ENCODE measurements around the gene MAGEC3.
"Not testable (repeated sequence)": the region's sequence is repeated elsewhere in the genome, so short reads cannot be mapped to it uniquely, and the experiment has no call there.

MAGEC3 gene

DNA sequence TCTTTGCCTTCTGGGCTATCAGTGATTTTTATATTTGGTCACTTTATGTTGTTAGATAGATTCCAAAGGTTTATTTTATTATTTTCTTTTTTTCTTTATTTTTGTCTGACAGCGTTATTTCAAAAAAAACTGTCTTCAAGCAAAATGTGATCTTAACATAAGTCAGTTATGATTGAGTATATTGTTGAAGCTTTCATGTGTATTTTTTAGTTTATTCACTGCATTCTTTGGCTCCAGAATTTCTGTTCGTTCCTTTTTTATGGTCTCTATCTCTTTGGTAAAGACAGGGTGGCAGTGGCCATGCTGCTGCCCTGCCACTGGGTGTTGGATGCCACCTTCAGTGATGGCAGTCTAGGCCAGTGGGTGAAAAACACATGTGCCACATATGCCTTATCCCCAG is at the start of gene MAGEC3:
TSS of gene MAGEC3 (plus strand) at position 301 of the 400 bp plus-strand sequence. CDS start at position 301, 0 bp downstream.
- ATAC-seq, result no peak
- DNase-seq, result no peak

DNA sequence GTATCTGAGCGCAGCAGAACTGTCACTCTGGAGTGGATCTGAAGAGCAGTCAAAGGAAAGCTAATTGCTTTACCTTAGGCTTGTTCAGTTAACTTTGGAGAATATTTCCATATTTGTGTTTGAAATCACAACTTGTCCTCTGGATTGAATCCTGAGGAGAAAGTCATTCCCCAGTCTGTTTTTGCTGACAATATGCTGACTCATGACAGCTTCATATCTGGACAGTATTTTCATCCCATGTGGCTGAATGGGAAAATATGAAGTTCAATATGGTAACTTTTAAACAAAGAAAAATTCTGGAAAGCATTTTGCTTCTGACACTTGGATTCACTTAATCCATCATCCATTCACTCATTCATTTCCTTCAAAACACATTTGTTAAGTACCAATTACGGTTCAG is 46.3 kb upstream of the MAGEC3 start:
- DNase-seq (no peak), ATAC-seq (no peak)

- ATAC-seq (no peak), DNase-seq (no peak)
Observed at GRCh38 chrX:141811438-141811837, 26.7 kb upstream of the MAGEC3 start.

DNA sequence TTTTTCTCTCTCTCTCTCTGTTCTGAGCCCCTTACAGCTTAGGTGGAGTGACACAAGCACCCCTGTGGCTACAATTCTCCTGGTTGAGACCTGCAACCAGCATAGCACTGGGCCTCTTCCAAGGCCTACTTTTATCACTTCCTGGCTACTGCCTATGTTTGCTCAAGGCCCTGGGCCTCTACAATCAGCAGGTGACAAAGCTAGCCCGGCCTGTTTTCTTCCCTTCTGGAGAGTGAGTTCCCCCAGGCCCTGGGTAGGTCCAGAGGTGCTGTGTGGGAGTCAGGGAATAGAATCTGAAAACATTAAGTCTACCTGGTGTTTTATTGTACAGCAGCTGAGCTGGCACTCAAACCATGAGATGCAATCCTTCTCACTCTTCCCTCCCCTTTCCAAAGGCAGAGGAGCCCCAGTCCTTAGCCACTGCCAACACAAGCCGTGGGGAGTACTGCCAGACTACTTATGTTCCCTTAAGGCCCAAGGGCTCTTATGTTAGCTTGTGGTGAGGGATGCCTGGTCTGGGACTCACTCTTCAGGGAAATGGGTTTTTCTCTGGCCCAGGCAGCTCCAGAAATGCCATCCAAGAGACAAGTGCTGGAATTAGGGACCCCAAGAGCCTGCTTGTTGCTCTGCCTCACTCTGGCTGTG is 23.8 kb upstream of the MAGEC3 start:
- ATAC-seq (no peak), DNase-seq (no peak)

DNA sequence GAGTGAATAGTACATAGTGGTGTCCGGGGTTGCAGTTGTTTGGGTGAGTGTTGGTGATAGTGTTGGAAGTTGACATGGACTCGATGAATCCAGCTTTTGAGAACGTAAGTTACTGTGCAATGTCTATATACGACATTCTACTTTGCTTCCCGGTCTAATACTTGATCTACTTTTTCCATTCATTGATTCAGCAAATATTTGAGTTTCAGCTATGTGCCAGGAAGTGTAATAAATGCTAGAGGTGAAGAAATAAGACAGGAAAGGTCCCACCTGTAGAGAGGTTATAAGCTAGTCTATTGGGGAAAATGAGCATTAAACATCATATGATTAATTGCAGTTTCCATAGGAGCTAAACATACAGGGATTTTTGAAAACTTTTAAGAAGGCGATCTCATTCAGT is 22.2 kb upstream of the MAGEC3 start:
- ATAC-seq (no peak), DNase-seq (no peak)

- DNase-seq (no peak), ATAC-seq (no peak)
Observed at GRCh38 chrX:141832247-141832646, 5.9 kb upstream of the MAGEC3 start.

DNA sequence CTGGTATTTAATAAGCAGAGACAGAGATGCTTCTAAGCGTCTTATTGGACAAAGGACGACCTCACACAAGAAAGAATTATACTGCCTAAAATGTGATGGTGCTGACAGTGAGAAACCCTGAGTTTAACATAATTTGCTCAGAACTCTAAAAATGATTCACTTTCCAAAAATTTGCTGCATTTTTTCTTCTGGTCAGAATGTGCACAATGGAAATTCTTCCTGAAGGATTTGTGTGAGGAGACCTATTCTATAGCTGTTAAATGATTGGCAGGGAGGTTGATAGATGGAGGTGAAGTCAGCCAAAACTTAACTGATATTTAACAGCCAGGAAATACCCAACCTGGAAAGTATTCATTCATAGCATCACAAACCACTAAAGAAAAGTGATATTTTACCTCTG is 1.7 kb downstream of the MAGEC3 start:
- no peak for ATAC-seq
- DNase-seq, result no peak

- ATAC-seq, result no peak
- DNase-seq, result no peak
Observed at GRCh38 chrX:141857479-141857878, 19.4 kb downstream of the MAGEC3 start.

DNA sequence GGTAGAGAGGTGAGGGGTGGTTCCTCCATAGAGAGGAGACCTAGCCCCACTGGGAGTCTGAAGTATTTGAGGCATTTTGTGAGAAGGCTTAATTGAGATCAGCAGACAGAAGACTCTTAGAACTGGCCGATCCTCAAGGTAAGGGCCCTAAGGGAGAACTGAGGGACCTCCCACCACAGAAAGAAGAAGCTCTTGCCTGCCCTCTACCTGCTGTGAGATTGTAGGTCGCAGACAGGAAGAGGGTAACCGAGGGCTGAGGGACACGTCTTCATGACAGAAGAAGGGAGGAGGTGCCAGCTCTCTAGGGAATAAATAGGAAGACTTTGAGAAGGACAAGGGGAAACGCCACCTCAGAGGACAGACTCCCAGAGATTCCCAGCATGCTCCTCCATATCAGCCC is 41.5 kb downstream of the MAGEC3 start:
- DNase-seq, result no peak
- no peak for ATAC-seq

DNA sequence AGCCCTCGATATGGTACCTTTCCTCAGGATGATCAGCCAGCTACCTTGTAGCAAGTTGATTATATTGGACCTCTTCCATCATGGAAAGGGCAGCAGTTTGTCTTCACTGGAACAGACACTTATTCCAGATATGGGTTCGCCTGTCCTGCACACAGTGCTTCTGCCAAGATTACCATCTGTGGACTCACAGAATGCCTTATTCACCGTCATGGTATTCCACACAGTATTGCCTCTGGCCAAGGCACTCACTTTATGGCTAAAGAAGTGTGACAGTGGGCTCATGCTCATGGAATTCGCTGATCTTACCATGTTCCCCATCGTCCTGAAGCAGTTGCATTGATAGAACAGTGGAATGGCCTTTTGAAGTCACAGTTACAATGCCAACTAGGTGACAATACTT is 50.7 kb downstream of the MAGEC3 start:
- not testable (repeated sequence) for ATAC-seq, DNase-seq

GRCh38 chrX:141894733-141895132 is 56.6 kb downstream of the MAGEC3 start:
- ATAC-seq, result no peak
- no peak for DNase-seq

- DNase-seq, result no peak
- no peak for ATAC-seq
Observed at GRCh38 chrX:141897690-141898089, 59.6 kb downstream of the MAGEC3 start.

DNA sequence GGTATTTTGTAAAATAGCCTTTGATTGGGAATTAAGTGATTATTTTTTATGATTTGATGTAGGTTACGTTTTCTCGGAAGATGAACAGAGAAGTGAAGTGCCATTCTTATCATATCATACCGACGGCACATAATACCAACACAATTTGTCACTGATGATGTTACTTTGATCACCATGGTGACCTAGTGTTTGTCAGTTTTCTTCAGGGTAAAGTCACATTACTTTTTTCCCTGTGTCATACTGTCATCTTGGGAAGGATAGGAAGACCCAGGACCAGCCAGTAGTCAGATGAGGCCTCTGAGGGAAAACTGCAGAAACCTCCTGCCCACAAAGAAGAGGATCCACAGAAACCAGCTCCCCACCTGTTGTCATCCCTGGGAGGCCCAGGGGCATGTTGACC is 64.2 kb downstream of the MAGEC3 start:
- no peak for ATAC-seq

GRCh38 chrX:141903400-141904155 is 65.5 kb downstream of the MAGEC3 start, which contains the start of gene MAGEC1:
MAGEC1 (plus strand) TSS chrX:141903894; CDS start chrX:141905073, 1,179 bp downstream.
- DNase-seq (no peak), ATAC-seq (no peak)

More for the DNA sequence above, 64.2 kb downstream of the MAGEC3 start:
- no peak for DNase-seq

- ATAC-seq (no peak), DNase-seq (no peak)
Observed at GRCh38 chrX:141904262-141904661, 66.1 kb downstream of the MAGEC3 start.

DNA sequence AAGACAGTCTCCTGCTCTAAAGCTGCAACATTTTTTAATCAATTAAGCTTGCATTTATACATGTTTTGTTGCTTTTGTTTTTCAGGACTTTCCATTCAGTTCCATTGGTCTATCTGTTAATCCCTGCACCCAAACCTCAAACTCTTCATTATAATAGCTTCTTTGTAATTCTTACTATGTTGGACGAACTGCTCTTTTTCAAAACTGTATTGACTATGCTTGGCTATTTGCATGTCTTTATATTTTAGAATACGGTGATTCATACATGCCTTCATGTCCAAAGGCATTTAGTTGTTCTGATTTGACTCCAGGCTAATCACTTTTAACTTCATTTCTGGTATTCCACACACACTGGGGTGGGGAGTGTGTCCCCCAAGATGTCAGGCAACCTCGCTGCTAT is 79.7 kb downstream of the MAGEC3 start:
- DNase-seq, result no peak
- no peak for ATAC-seq

- ATAC-seq (no peak), DNase-seq (no peak)
Observed at GRCh38 chrX:141924293-141924692, 86.2 kb downstream of the MAGEC3 start.

DNA sequence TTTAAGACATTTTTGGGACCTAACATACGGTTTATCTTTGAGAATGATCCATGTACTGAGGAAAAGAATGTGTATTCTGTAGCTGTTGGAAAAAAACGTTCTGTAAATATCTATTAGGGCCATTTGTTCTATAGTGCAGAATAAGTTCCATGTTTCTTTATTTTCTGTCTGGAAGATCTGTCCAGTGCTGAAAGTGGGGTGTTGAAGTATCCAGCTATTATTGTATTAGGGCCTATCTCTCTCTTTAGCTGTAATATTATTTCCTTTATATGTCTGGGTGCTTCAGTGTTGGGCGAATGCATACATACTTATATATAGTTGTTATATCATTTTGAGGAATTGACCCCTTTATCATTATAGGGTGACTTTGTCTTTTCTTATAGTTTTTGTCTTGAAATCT is 90.3 kb downstream of the MAGEC3 start:
- no peak for ATAC-seq
- no peak for DNase-seq

DNA sequence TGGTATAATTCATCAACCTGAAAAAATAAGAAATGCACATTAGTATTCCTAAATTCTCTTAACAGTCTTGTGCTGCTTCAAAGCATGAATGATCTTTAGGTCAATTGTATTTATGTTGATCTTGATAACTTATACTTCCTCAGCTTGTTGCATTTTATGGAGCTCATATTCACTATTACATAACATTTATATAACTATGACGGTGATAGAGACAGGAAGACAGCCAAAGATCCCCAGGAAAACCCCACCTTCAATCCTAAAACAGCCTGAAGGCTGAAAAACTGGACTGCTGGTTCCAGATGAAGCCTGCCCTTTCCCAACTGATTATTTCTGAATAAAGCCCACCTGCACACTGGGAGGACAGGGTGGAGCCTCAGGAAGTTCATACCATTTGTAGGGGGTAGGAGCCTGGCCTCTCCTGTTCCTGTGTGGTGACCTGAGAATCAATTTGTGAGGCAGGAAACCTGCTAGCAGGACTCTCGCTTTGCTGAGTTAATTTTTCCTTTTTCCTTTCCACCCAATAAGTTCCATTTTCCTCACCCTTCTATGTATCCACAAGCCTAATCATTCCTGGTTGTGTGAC is 96.0 kb downstream of the MAGEC3 start:
- ATAC-seq (no peak), DNase-seq (no peak)

DNA sequence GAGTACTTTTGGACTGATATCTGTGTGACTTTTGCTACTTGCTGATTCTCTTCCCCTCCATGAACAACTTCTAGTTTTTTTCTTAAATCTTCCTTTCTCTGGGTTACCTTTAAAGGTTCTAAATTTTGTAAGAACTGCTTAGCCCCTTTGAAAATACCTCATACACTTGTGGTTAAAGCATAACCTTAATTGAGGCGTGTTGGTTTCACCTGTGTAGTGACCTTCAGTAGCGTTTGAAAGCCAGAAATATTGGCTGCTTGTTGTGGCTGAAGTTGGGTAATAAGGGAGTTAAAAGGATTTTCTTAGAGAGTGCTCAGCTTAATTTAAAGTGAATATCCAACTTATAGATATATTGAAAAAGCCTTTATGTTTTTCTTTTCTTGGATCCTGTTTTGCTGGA is 97.5 kb downstream of the MAGEC3 start:
- ATAC-seq, result no peak

GRCh38 chrX:141936080-141936479 is 98.0 kb downstream of the MAGEC3 start:
- DNase-seq, result no peak

More for the DNA sequence above, 97.5 kb downstream of the MAGEC3 start:
- no peak for DNase-seq

DNA sequence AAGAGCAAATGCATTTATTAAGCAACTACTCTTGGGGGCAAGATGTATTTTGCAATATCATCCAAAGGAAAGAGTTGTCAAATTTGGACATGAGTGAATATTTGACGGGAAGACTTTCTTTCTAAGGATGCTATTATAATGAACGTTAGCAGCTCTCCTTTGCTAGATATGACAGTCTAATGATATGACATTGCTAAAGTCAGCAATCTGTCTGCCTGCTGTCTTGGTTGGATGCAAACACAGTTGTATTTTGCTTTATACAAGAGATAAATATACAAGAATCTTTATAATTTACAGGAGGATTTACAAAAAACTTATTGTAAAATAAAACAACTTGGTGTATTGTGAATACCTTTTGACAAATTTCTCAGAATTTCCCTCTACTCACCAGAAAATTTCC is 103.1 kb downstream of the MAGEC3 start:
- DNase-seq, result no peak
- no peak for ATAC-seq

More at GRCh38 chrX:141936080-141936479, 98.0 kb downstream of the MAGEC3 start:
- ATAC-seq, result no peak

- ATAC-seq (no peak), DNase-seq (no peak)
Observed at GRCh38 chrX:141945426-141945825, 107.3 kb downstream of the MAGEC3 start.

Data from stimulated activated naive CD8-positive, alpha-beta T cell treated with anti-CD3 and anti-CD28 coated beads, Interleukin-15, Interleukin-2, amounts not matched to agents 100 U/mL and 50 U/mL, for 24 hours (primary cell).